ENCODE results near the gene PTGR3.

The PTGR3 gene

GRCh38 chr18:75172299-75173124, 36.4 kb downstream of the PTGR3 start:
- no peak for DNase-seq (ENCODE audit: low read depth in 4 of 4, low spot score in 1 of 4)

GRCh38 chr18:75170916-75171315, 38.0 kb downstream of the PTGR3 start:
- DNase-seq (ENCODE audit: low read depth in 4 of 4, low spot score in 1 of 4), result no peak

- DNase-seq (ENCODE audit: low read depth in 4 of 4, low spot score in 1 of 4), result no peak
These were observed 38.7 kb downstream of the PTGR3 start for GRCh38 chr18:75170022-75170789.

GRCh38 chr18:75169411-75169810, 39.5 kb downstream of the PTGR3 start:
- no peak for DNase-seq (ENCODE audit: low read depth in 4 of 4, low spot score in 1 of 4)

- no peak for DNase-seq (ENCODE audit: low read depth in 4 of 4, low spot score in 1 of 4)
These were observed 40.3 kb downstream of the PTGR3 start for GRCh38 chr18:75168619-75169018.

- no peak for DNase-seq (ENCODE audit: low read depth in 4 of 4, low spot score in 1 of 4)
These were observed 41.0 kb downstream of the PTGR3 start for GRCh38 chr18:75167759-75168618.

GRCh38 chr18:75167137-75167536, 41.8 kb downstream of the PTGR3 start:
- DNase-seq (ENCODE audit: low read depth in 4 of 4, low spot score in 1 of 4), result no peak

GRCh38 chr18:75165926-75166325, 43.0 kb downstream of the PTGR3 start:
- DNase-seq (ENCODE audit: low read depth in 4 of 4, low spot score in 1 of 4), result no peak

GRCh38 chr18:75164479-75164878, 44.5 kb downstream of the PTGR3 start:
- DNase-seq (ENCODE audit: low read depth in 4 of 4, low spot score in 1 of 4), result no peak

GRCh38 chr18:75163736-75164135, 45.2 kb downstream of the PTGR3 start:
- DNase-seq (ENCODE audit: low read depth in 4 of 4, low spot score in 1 of 4), result no peak

GRCh38 chr18:75162978-75163377, 46.0 kb downstream of the PTGR3 start:
- DNase-seq (ENCODE audit: low read depth in 4 of 4, low spot score in 1 of 4), result no peak

- no peak for DNase-seq (ENCODE audit: low read depth in 4 of 4, low spot score in 1 of 4)
These were observed 46.5 kb downstream of the PTGR3 start for GRCh38 chr18:75162467-75162866.

GRCh38 chr18:75161256-75162028, 47.5 kb downstream of the PTGR3 start:
- DNase-seq (ENCODE audit: low read depth in 4 of 4, low spot score in 1 of 4), result no peak

- DNase-seq (ENCODE audit: low read depth in 4 of 4, low spot score in 1 of 4), result no peak
These were observed 48.6 kb downstream of the PTGR3 start for GRCh38 chr18:75160364-75160763.

GRCh38 chr18:75159646-75160356, 49.1 kb downstream of the PTGR3 start:
- no peak for DNase-seq (ENCODE audit: low read depth in 4 of 4, low spot score in 1 of 4)

- DNase-seq (ENCODE audit: low read depth in 4 of 4, low spot score in 1 of 4), result no peak
These were observed 49.8 kb downstream of the PTGR3 start for GRCh38 chr18:75159238-75159518.

Data from stimulated activated CD4-positive, alpha-beta T cell treated with anti-CD3 and anti-CD28 coated beads, Interleukin-1b, Interleukin-23, amount 100 ng/mL, for 24 hours (primary cell).